GM12873 (cell line): Measurements from ENCODE around the gene TNNT2.

ENCODE experiments used
- TF ChIP-seq, protein P1 (sequence below): IDR thresholded peaks from 2 replicates; pipeline ENCODE4 v1.5.1; 2012; ENCODE audit warnings: low read depth, mild to moderate bottlenecking, moderate library complexity, low read length, control low read depth; ENCODE audit not compliant: insufficient read depth; ENCODE audit errors: missing control alignments

Gene TNNT2

DNA sequence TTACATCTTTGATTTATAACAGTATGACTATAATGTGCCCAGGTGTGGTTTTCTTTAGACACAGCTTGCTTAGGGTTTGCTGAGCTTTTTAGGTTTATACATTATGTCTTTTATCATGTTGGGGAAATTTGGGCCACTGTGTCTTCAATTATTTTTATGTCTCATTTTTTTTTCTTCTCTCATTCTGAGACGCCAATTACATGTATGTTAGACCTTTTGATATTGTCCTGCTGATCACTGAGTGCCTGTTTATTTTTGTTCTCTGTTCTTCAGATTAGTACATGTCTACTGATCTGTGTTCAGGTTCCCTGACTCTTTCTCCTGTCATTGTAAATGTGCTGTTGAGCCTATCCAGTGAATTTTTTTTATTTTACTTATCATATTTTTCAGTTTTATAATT lies 36.1 kb downstream of the TNNT2 start:
- TF ChIP-seq, protein P1, sequence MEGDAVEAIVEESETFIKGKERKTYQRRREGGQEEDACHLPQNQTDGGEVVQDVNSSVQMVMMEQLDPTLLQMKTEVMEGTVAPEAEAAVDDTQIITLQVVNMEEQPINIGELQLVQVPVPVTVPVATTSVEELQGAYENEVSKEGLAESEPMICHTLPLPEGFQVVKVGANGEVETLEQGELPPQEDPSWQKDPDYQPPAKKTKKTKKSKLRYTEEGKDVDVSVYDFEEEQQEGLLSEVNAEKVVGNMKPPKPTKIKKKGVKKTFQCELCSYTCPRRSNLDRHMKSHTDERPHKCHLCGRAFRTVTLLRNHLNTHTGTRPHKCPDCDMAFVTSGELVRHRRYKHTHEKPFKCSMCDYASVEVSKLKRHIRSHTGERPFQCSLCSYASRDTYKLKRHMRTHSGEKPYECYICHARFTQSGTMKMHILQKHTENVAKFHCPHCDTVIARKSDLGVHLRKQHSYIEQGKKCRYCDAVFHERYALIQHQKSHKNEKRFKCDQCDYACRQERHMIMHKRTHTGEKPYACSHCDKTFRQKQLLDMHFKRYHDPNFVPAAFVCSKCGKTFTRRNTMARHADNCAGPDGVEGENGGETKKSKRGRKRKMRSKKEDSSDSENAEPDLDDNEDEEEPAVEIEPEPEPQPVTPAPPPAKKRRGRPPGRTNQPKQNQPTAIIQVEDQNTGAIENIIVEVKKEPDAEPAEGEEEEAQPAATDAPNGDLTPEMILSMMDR = no peak

DNA sequence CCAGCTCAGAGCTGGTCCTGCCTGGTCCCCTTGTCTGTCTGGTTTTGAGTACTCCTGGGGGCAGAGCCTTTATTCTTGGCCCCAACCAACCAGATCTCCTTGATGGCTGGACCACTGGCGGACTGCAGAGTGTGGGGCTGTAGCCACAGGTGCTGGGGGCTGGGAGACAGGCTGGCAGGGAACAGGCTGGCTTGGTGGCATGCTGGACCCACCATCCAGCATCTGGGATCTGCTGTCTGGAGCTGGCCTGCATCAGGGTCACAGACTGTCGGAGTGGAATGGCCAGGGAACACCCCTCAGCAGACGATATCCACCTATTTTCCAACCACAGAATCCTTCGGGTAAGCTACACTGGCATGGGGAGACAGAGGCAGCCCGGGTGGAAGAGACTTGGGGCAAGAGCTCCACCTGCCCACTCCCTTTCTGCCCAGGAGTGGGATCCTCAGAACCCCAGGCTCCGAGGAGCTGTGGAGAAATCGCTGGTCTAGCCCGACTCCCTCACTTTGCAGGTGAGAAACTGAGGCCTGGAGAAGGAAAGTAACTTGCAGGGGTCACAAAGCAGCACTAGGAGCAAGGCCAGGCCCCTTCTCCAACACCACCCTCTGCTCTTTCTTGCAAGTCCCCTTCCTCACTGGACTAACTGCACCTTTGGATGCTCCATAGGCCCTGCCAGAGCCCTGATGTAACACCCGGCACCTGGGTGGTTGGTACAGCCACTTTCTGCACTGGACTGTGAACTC lies 40.6 kb downstream of the TNNT2 start:
- TF ChIP-seq, protein P1 = no peak

DNA sequence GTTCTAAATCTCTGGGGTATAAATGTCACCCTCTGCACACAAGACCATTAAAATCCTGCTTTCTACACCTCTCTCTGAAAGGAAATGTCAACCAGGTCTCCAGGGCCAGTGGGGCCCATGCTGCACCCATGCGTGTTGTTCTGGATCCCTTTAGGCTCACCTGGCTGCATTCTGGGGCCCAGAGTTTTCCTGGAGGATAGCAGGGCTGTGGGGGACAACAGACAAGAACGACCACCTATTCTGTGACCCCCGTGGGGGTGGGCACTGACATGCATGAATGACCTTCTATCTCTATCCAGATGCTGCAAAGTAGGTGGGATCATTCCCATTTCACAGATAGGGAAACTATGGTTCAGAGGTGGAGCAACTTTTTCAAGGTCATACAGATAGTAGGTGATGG lies 41.6 kb downstream of the TNNT2 start:
- TF ChIP-seq, protein P1 = no peak

DNA sequence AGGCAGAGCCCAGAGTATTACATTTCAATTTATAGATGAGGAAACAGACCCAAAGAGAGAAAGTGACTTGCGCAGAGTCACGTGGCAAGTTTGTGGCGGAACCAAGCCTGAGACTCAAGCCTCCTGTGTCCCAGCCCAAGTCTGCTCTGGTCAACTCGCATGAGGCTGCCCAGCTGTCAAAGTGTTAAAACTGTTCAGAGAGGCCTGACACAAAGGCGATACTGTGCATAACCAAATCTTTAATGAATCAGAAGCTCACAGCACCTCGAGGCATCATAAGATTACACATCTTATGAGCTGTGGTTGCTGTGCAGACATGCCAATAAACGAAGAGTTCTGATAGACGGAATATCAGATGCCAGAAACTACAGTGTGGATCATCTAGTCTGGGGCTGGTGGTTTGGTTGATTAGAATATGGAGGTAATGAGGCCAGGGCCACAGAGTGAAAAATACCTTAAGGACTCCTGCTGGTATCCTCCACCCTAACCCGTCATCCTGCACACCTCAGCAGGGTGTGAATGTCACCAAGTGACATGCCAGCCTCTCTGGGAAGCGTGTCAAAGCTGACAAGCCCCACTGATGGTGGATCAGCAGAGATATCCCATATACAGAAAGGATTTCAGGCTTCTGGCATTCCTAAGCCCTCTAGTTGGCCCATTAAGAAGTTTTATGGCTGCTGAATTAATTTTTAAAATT lies 42.2 kb downstream of the TNNT2 start:
- TF ChIP-seq, protein P1 = no peak

DNA sequence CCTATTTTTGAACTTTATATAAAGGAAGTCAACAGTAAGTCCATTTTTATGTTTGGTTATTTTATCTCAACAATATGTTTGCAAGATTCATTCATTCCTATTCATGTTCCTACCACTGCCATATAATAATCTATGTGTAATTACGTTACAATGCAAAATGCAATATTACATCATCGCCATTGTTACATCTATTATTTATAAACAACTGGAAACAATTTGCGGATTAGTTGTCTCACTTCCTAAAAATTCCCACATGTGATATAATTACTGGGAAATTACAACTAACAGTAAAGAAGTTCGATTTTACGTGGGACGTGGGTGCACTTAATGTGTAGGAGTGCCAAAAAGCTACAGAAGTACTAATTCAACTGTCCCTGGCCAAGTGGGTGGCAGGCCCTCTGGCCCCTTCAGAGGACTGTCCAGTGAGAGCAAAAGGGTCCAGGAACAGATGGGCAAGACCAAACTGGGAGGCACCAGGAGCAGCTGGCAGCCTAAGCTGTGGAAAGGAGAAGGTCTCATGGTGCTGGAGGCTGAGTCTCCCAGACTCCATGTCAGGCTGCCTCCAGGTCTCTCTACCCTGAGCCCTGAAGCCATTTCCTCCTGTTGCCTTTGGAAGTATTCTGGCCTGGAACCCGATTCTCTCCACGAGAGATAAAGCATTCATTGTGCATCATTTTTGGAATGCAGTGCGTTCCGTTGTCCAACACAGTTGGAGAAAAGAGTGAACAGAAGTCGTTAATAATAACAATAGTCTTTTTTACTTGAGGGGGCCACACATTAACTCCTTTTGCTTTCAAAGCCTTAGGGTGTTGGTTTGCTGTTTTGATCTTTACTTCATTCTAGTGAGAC lies 42.9 kb downstream of the TNNT2 start:
- TF ChIP-seq, protein P1 = no peak

DNA sequence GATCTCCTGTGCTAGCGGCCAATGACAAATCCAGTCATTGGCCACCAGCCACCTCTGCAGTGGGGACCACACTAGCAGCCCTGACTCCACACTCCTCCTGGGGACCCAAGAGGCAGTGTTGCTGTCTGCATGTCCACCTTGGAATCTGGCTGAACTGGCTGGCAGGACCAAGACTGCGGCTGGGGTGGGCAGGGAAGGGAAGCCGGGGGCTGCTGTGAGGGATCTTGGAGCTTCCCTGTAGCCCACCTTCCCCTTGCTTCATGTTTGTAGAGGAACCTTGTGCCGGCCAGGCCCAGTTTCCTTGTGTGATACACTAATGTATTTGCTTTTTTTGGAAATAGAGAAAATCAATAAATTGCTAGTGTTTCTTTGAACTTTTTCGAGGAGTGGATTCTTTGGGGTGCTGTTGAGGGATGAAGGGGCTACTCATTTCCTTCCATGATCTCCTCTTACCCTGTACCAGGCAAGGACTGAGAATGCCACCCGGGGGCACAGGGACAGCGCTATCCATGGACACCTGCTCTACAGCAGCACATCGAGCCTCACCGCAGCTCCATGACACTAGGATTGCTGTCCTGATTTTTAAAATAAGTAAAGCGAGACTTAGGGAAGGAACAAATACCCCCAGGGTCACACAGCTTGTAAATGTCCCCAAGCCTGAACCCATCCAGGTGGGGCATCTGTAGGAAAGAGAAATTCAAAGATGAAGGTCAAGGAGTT lies 44.7 kb downstream of the TNNT2 start:
- TF ChIP-seq, protein P1 = no peak
